Stimulated activated CD8-positive, alpha-beta memory T cell treated with anti-CD3 and anti-CD28 coated beads, Interleukin-15, amount 100 ng/mL, for 4 hours (primary cell): Measurements from ENCODE around the gene C15orf61.
A peak's percentile ranks its signal among the peaks of the same experiment; 100 is the strongest.

Experiments used
- DNase-seq, 2 donors: peaks; one replicate each; pipeline ENCODE4 v3.0.0-alpha.2; 2020; ENCODE audit warnings: low read depth in 2 of 2

Gene C15orf61

GRCh38 chr15:67512933-67513714 is 7.8 kb upstream of the C15orf61 start:
- DNase-seq = no peak

DNA sequence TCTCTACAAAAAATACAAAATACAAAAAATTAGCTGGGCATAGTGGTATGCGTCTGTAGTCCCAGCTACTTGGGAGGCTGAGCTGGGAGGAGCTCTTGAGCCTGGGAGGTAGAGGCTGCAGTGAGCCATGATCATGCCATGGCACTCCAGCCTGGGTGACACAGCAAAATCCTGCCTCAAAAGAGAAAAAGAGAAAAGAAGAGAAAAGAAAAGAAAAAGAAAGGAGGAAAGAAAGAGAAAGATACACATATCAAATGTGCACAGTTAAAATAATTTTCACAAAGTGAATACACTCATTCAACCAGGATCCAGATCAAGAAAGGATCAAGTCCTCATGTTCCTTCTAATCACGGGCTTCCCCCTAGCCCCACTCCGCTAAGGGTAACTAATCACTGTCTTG is 5.8 kb upstream of the C15orf61 start:
- no peak for DNase-seq

DNA sequence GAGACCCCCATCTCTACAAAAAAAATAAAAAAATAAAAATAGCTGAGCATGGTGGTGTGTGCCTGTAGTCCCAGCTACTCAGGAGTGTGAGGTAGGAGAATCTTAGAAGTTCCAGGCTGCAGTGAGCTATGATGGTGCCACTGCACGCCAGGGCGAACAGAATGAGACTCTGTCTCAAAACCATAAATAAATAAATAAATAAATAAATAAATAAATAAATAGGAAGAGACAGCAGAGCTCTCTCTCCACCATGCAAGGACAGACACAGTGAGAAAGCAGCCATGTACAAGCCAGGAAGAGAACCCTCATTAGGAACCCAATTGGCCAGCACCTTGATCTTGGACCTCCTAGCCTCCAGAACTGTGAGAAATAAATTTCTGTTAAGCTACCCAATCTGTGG is 5.4 kb upstream of the C15orf61 start:
- DNase-seq = no peak

- DNase-seq = no peak
These were observed 456 bp upstream of the C15orf61 start for GRCh38 chr15:67520321-67521028.

GRCh38 chr15:67521783-67522568 is 1.0 kb downstream of the C15orf61 start:
- no peak for DNase-seq

- no peak for DNase-seq
These were observed 2.4 kb downstream of the C15orf61 start for GRCh38 chr15:67523330-67523729.

DNA sequence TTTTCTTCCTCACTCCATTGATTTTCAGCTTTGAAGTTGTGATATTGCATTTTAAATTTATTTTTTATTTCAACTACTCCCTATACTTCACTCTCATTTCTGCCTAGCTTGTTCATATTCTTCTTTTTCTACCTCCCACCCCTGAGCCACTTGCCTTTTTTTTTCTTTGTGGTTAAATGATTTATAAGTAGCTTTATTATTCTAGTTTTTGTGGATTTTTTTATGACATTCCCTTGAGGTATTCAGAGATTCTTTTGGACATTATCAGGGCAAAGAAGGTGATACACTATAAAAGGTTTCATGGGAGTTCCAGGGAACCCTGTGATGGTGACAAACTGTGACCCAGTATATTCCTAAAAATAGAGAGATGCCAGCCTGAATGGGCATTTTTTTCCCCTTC is 3.3 kb downstream of the C15orf61 start:
- no peak for DNase-seq

- no peak for DNase-seq
These were observed 7.6 kb downstream of the C15orf61 start for GRCh38 chr15:67528513-67528912.

- DNase-seq = no peak
These were observed 10.5 kb downstream of the C15orf61 start for GRCh38 chr15:67531379-67531914.

GRCh38 chr15:67533873-67534272 is 12.9 kb downstream of the C15orf61 start:
- DNase-seq = no peak

GRCh38 chr15:67534360-67534759 is 13.4 kb downstream of the C15orf61 start:
- DNase-seq = no peak

GRCh38 chr15:67537771-67538170 is 16.8 kb downstream of the C15orf61 start:
- no peak for DNase-seq

DNA sequence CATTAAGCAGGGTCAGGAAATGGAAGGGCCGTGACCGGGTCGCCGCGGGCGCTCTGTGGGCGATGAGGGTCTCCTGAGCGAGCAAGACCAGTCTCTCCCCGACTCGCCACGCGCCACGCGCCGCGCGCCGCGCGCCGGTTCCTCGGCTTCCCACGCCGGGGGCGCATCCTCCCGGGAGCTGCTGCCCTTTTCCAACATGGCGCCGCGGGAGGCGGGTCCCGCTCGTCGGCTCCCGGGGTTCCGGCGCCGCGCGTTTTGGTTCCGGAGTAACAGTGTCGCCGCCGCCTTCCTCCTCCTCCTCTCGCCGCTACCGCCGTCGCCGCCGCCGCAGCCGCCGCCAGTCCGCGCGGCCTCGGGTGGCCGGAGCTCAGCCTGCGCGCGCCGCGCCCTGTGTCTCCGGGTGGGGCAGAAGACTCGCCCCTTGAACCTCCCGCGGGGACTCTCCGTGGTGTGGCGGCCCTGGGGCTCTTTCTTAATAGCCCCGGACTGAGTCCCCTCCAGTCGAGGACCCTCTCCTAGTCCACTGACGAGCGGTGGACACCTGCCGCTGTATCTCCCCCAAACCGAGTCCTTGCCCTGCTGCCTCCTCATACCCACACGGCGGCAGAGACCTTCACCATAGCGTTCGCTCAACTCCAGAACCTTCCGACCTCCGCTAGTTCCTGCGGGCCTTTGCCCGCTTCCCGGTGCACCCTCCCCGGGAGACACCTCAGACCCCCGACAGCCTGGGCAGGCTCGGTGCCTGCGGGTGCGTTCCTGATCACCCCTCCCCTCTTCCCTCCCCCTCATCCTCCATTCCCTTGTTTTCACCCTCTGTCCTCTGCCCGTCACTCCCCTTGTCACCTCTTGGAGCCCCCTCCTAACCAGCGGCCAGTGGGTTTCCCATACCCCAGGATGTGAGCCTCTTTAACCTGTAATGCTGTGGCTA is 21.8 kb downstream of the C15orf61 start, which contains the start of gene MAP2K5:
Gene MAP2K5 (plus strand): TSS at position 284 of the 928 bp plus-strand sequence. CDS start 633 bp downstream, at position 917.
- peak; percentile 60 to 63 for DNase-seq

- no peak for DNase-seq
These were observed 22.4 kb downstream of the C15orf61 start for GRCh38 chr15:67543348-67543718.

DNA sequence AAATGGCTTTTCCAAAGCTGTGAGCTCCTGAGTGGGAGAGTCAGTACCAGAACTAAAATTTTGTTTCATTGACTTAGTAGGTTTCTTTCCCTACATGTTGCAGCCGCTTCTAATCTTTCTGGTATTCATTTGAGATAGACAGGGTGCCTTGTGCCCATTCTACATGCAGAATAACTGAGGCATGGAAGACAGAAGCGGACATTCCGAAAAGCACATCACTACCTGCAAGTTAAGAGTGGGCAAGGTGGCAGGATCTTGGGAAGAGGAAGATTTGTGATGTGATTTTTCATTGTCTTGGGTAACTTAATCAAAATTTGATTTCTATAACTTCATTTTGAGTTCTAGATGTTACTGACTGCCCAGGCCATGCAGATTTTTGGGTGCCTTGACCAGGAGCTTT is 23.5 kb downstream of the C15orf61 start:
- DNase-seq = no peak

GRCh38 chr15:67545864-67546263 is 24.9 kb downstream of the C15orf61 start:
- no peak for DNase-seq

DNA sequence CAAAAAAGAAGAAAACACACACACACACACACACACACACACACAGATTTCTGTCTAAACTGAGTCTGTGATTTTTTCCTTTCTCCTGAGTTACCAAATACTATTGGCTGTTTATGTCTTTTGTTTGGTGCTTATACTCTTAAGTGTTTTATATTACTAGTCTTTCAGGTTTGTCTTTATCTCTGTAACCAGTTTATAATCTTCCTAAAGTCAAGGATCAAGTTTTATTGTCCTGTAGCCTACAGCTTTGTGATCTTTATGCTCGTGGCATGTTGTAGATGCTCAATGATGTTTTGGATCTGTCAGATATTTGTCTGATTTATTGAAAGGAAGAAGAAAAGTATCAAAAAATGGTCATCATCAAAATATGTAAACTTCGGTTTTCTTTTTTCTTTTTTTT is 26.1 kb downstream of the C15orf61 start:
- DNase-seq = no peak

DNA sequence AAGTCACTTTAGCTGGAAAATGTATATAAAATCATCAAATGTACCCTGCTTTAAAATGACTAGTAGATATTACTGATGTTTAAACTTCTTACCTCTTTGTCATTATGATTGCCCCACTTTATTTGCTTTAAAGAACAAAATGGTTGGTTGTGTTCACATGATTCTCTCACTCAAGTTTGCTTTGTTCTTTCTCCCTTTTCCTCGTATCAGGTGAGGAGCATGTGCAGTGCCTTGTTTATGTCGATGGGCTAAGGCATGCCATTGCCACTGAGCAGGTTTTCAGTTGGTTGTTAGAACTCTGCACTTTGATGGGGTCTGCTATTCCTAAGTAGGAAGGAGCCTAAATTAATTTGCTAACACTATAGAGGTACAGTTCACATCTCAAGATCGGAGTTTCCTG is 26.9 kb downstream of the C15orf61 start:
- no peak for DNase-seq

DNA sequence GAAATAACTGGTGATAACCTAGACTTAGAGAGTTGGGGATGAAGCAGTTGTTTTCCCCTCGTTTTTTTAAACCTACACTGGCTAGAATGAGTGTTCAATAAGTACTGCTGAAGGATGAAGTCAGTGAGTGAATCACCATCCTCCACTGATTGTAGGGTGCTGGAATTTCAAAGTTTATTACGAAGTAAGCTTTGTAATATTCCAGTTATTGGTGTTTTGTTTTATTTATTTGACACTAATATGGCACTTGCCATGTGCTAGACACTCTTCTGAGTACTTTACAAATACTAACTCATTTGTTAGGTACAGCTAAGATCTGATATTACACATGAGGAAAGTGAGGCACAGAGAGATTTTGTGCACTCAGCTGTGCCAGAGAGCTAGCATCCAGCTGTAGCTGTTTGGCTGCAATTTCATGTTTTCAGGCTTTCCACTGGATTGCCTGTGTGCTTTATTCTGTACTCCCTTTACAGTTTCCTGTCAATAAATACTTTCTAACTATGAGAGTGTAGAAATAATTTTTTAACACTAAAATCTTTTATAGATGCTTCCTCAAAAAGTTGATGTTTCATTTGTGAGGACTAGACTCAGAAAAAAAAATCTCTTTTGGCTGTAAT is 27.4 kb downstream of the C15orf61 start:
- no peak for DNase-seq

GRCh38 chr15:67548862-67549651 is 28.1 kb downstream of the C15orf61 start:
- DNase-seq = no peak
